Trophoblast cell (in vitro differentiated cells and primary cell): ENCODE data around the gene GLIS2.
A peak's percentile ranks its signal among the peaks of the same experiment; 100 is the strongest.

Source experiments
- DNase-seq, 2 donors: peaks; one replicate each; pipeline ENCODE4 v3.0.0-alpha.2; 2016
- H2AFZ ChIP-seq: 2 replicates; pipeline ENCODE4 v1.6.1; 2013; ENCODE audit warnings: low read length, moderate library complexity, mild to moderate bottlenecking; ENCODE audit not compliant: insufficient read depth, poor library complexity
- H2AK5ac ChIP-seq: 2 replicates; pipeline ENCODE4 v1.6.1; 2013; ENCODE audit warnings: mild to moderate bottlenecking, low read length
- H2BK120ac ChIP-seq: 2 replicates; pipeline ENCODE4 v1.6.1; 2013; ENCODE audit warnings: low read length, mild to moderate bottlenecking, moderate library complexity; ENCODE audit not compliant: insufficient read depth, poor library complexity
- H2BK12ac ChIP-seq: 2 replicates; pipeline ENCODE4 v1.6.1; 2013; ENCODE audit warnings: mild to moderate bottlenecking, low read length, moderate library complexity
- H2BK5ac ChIP-seq: 2 replicates; pipeline ENCODE4 v1.6.1; 2013; ENCODE audit warnings: low read length, low read depth, moderate library complexity, mild to moderate bottlenecking; ENCODE audit not compliant: poor library complexity
- H3K14ac ChIP-seq: 2 replicates; pipeline ENCODE4 v1.6.1; 2013; ENCODE audit warnings: mild to moderate bottlenecking, low read length
- H3K18ac ChIP-seq: 2 replicates; pipeline ENCODE4 v1.6.1; 2013; ENCODE audit warnings: mild to moderate bottlenecking, low read length
- H3K23ac ChIP-seq: 2 replicates; pipeline ENCODE4 v1.6.1; 2013; ENCODE audit warnings: low read length
- H3K27ac ChIP-seq: 2 replicates; pipeline ENCODE4 v1.5.1; 2013; ENCODE audit warnings: low read depth, mild to moderate bottlenecking, inconsistent platforms, low read length, moderate library complexity
- H3K27me3 ChIP-seq: 2 replicates; pipeline ENCODE4 v1.6.1; 2013; ENCODE audit warnings: inconsistent platforms, mild to moderate bottlenecking, low read length, moderate library complexity; ENCODE audit not compliant: insufficient read depth
- H3K36me3 ChIP-seq, 2 experiments: 1 replicate in 1 of 2; 2 replicates in 1 of 2; pipeline ENCODE4 v1.6.1; 2013; ENCODE audit warnings: low read length in 2 of 2, mild to moderate bottlenecking in 2 of 2, moderate library complexity in 1 of 2; ENCODE audit not compliant: insufficient read depth in 2 of 2, control insufficient read depth in 1 of 2
- H3K4ac ChIP-seq: 2 replicates; pipeline ENCODE4 v1.6.1; 2013; ENCODE audit warnings: low read depth, mild to moderate bottlenecking, low read length, moderate library complexity
- H3K4me1 ChIP-seq, 2 experiments: 1 replicate in 1 of 2; 2 replicates in 1 of 2; pipeline ENCODE4 v1.6.1; 2013; ENCODE audit warnings: low read length in 2 of 2, mild to moderate bottlenecking in 2 of 2, moderate library complexity in 1 of 2; ENCODE audit not compliant: insufficient read depth in 2 of 2, control insufficient read depth in 1 of 2
- H3K4me2 ChIP-seq: 2 replicates; pipeline ENCODE4 v1.6.1; 2013; ENCODE audit warnings: inconsistent platforms, mild to moderate bottlenecking, low read length, moderate library complexity
- H3K4me3 ChIP-seq: 2 replicates; pipeline ENCODE4 v1.5.1; 2013; ENCODE audit warnings: mild to moderate bottlenecking, low read depth, low read length, inconsistent platforms
- H3K79me1 ChIP-seq: one replicate; pipeline ENCODE4 v1.6.1; 2013; ENCODE audit warnings: low read length
- H3K79me2 ChIP-seq: 2 replicates; pipeline ENCODE4 v1.6.1; 2013; ENCODE audit warnings: low read length, mild to moderate bottlenecking; ENCODE audit not compliant: control insufficient read depth, insufficient read depth, poor library complexity
- H3K9ac ChIP-seq: 2 replicates; pipeline ENCODE4 v1.6.1; 2013; ENCODE audit warnings: mild to moderate bottlenecking, low read length
- H3K9me3 ChIP-seq: 2 replicates; pipeline ENCODE4 v1.6.1; 2013; ENCODE audit warnings: low read depth, mild to moderate bottlenecking, control low read depth, inconsistent platforms, low read length; ENCODE audit not compliant: insufficient read depth
- H4K12ac ChIP-seq: 2 replicates; pipeline ENCODE4 v1.6.1; 2013; ENCODE audit warnings: low read depth, mild to moderate bottlenecking, low read length, moderate library complexity
- H4K8ac ChIP-seq: 2 replicates; pipeline ENCODE4 v1.6.1; 2013; ENCODE audit warnings: low read depth, mild to moderate bottlenecking, low read length, moderate library complexity
- H4K91ac ChIP-seq: one replicate; pipeline ENCODE4 v1.6.1; 2013; ENCODE audit warnings: low read depth, mild to moderate bottlenecking, low read length, moderate library complexity
- WGBS: extraction: QIAGEN DNeasy Blood & Tissue Kit; methylation state at CpG from one replicate; pipeline ENCODE4 v1.1.7; 2013; ENCODE audit warnings: missing lambda C conversion rate; ENCODE audit not compliant: insufficient read length, insufficient coverage; ENCODE audit errors: extremely low coverage; 5-methylcytosine and 5-hydroxymethylcytosine counted together

GLIS2 gene

GRCh38 chr16:4324492-4325252 is 8.8 kb downstream of the GLIS2 start:
- Histone ChIP-seq H3K79me1 (peaks cover 16% of the 10 kb centered on the region), H2BK5ac (no peak overlapping the region)

GRCh38 chr16:4325253-4325758 is 9.4 kb downstream of the GLIS2 start:
- Histone ChIP-seq H3K36me3 (no peaks in the 10 kb centered on the region), H2AFZ (no peak overlapping the region), H4K12ac (no peak overlapping the region), H3K27me3 (no peaks in the 10 kb centered on the region), H2BK5ac (no peak overlapping the region), H3K23ac (no peak overlapping the region), H3K9me3 (peaks cover 2% of the 10 kb centered on the region), H2AK5ac (no peak overlapping the region), H3K9ac (peak overlapping the region; percentile 49), H3K27ac (no peak overlapping the region), H3K79me2 (peaks cover 5% of the 10 kb centered on the region), H3K18ac (no peak overlapping the region), H2BK120ac (no peak overlapping the region), H4K91ac (no peak overlapping the region), H3K4me3 (no peak overlapping the region), H4K8ac (no peak overlapping the region), H3K4me2 (no peak overlapping the region), H3K4ac (no peak overlapping the region), H2BK12ac (no peak overlapping the region), H3K4me1 (peaks cover 25 to 43% of the 10 kb centered on the region in 2 experiments), H3K14ac (no peak overlapping the region), H3K79me1 (peaks cover 12% of the 10 kb centered on the region)
- DNase-seq = no peak
- no CpG with 5 or more reads among the region's 6 CpGs for WGBS

More at GRCh38 chr16:4324492-4325252, 8.8 kb downstream of the GLIS2 start:
- Histone ChIP-seq H2BK12ac (no peak overlapping the region), H4K91ac (no peak overlapping the region), H2BK120ac (no peak overlapping the region), H3K9ac (no peak overlapping the region), H3K18ac (peak overlapping the region; percentile 3), H3K4me1 (peaks cover 30 to 48% of the 10 kb centered on the region in 2 experiments), H4K8ac (no peak overlapping the region), H3K4ac (no peak overlapping the region), H3K36me3 (no peaks in the 10 kb centered on the region), H3K79me2 (peaks cover 5% of the 10 kb centered on the region), H2AK5ac (no peak overlapping the region), H3K9me3 (peaks cover 2% of the 10 kb centered on the region), H3K4me2 (no peak overlapping the region), H3K27ac (peak overlapping the region; percentile 18), H3K14ac (no peak overlapping the region), H2AFZ (no peak overlapping the region), H3K23ac (no peak overlapping the region), H3K4me3 (no peak overlapping the region), H3K27me3 (no peaks in the 10 kb centered on the region), H4K12ac (no peak overlapping the region)
- DNase-seq = no peak
- WGBS = no CpG with 5 or more reads among the region's 22 CpGs

DNA sequence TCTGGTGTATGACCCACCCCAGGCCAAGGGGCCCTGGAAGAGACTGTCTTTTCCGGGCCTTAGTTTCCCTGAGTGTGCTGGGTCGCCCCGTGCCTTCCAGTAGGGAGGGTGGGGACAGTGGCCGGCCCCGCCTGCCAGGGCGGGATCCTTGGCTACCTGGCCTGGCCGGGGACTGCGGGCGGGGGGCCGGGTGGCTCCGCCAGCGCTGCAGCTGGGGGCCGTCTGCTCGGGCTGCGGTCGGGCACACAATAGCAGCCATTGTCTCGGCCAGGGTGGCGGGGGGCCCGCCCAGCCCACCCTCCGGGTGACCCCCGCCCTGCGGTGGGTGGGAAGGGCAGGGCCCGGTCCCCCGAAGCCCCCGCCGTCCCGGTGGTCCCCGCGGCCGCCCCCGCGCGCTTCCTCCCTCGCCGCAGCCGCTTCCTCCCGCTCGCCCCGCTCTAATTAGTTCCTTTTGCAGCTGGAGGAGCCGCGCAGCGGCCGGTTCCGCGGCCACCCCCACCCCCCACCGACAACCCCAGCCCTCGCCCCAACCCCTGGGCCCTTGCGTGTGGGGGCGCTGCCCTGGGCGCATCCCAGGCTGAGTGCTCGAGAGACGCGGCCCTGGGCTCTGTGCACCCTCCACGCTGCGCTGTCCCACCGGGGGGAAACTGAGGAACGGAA is 11.6 kb downstream of the GLIS2 start:
- Histone ChIP-seq H3K4me3 (peak overlapping the region; percentile 67), H3K4me1 (peaks cover 21 to 36% of the 10 kb centered on the region in 2 experiments), H3K9ac (peak overlapping the region; percentile 60), H2BK5ac (no peak overlapping the region), H3K79me2 (peaks cover 5% of the 10 kb centered on the region), H4K91ac (peak overlapping the region; percentile 90), H2BK12ac (peak overlapping the region; percentile 9), H4K12ac (peak overlapping the region; percentile 57), H2AFZ (peak overlapping the region; percentile 38), H2BK120ac (peak overlapping the region; percentile 79), H2AK5ac (peak overlapping the region; percentile 77), H3K9me3 (peaks cover 2% of the 10 kb centered on the region), H3K79me1 (peaks cover 8% of the 10 kb centered on the region), H3K4me2 (peak overlapping the region; percentile 87), H3K4ac (peak overlapping the region; percentile 66), H3K27me3 (no peaks in the 10 kb centered on the region), H3K27ac (peak overlapping the region; percentile 61), H4K8ac (peak overlapping the region; percentile 78), H3K23ac (no peak overlapping the region), H3K14ac (peak overlapping the region; percentile 80), H3K18ac (peak overlapping the region; percentile 88), H3K36me3 (peaks cover 4 to 7% of the 10 kb centered on the region in 2 experiments)
- DNase-seq = no peak
- WGBS = no CpG with 5 or more reads among the region's 57 CpGs

DNA sequence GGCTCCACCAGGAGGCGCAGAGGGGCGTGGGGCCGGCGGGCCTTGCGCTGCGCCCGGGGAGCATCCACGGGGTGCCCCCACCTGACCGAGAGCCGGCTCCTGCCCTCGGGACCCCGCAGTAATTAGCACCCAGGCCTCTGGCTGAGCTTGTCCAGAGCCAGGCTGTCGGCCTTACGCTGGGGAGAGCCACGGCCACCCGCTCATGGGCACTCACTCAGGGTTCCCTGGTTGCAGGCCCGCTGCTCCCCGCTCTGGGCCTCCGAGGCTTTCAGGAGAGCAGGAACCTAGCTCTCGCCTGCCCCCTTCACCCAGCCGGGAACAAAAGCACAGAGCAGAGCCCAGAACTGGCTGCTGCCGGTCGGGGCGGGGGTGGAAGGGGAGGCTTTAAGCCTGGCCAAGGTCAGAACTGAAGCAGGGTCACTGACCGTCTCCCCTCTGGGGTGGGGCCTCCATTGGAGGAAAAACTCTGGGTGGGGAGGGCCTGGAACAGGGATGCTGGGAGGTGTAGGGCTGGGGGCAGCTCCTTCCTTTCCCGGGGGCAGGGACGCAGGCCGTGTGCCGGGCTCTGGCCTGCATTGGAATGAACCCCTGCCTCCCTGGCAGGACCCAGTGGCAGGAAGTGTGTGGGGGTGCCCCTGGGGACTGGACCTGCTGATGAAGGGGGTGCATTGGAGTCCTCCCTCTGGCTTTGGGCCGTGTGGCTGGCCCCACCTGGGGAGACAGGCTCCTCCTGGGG is 12.3 kb downstream of the GLIS2 start:
- WGBS = no CpG with 5 or more reads among the region's 30 CpGs
- Histone ChIP-seq H4K8ac (peak overlapping the region; percentile 78), H3K79me2 (peaks cover 5% of the 10 kb centered on the region)

More for the DNA sequence above, 12.3 kb downstream of the GLIS2 start:
- Histone ChIP-seq H3K4me3 (peak overlapping the region; percentile 67), H3K4ac (peak overlapping the region; percentile 66), H4K12ac (peak overlapping the region; percentile 57), H2BK12ac (peak overlapping the region; percentile 9), H2BK5ac (no peak overlapping the region), H3K23ac (no peak overlapping the region), H2AK5ac (peak overlapping the region; percentile 77), H3K4me1 (peaks cover 18 to 31% of the 10 kb centered on the region in 2 experiments), H3K9ac (peak overlapping the region; percentile 60), H3K4me2 (peak overlapping the region; percentile 87), H3K18ac (peak overlapping the region; percentile 88), H3K27me3 (no peaks in the 10 kb centered on the region), H2AFZ (peak overlapping the region; percentile 38), H3K79me1 (peaks cover 8% of the 10 kb centered on the region), H3K36me3 (peaks cover 9 to 10% of the 10 kb centered on the region in 2 experiments), H3K14ac (peak overlapping the region; percentile 80), H4K91ac (peak overlapping the region; percentile 90), H3K9me3 (peaks cover 2% of the 10 kb centered on the region), H2BK120ac (peak overlapping the region; percentile 79), H3K27ac (peak overlapping the region; percentile 61)
- DNase-seq = no peak
